HL-60/S4 treated with retinoic acid at 250 ng/mL for 4 days and 3 days (cell line): ENCODE data around the gene COG7.
"Not testable (repeated sequence)": the region's sequence is repeated elsewhere in the genome, so short reads cannot be mapped to it uniquely, and the experiment has no call there.

Source experiments
- in situ Hi-C: fragments of 300-500 bp; cut with MboI; formaldehyde crosslinking; loops from 2 replicates; pipeline ENCODE4 v1.7.0; 2022; ENCODE audit warnings: low sequenced_read_pairs

Gene COG7

GRCh38 chr16:23476289-23476688 lies 23.3 kb upstream of the COG7 start:
- in situ Hi-C loops = no loop called here

- in situ Hi-C loops = no loop called here
These were observed 16.8 kb upstream of the COG7 start for GRCh38 chr16:23469814-23470213.

- in situ Hi-C loops = no loop called here
These were observed 13.3 kb upstream of the COG7 start for GRCh38 chr16:23466162-23466885.

GRCh38 chr16:23465179-23465578 lies 12.2 kb upstream of the COG7 start:
- in situ Hi-C loops = no loop called here

- in situ Hi-C loops = no loop called here
These were observed 11.2 kb upstream of the COG7 start for GRCh38 chr16:23464196-23464595.

- in situ Hi-C loops = not testable (repeated sequence)
These were observed 10.0 kb upstream of the COG7 start for GRCh38 chr16:23462994-23463393.

GRCh38 chr16:23453338-23454052 lies 506 bp upstream of the COG7 start:
- in situ Hi-C loops = no loop called here

GRCh38 chr16:23452221-23452571 lies 793 bp downstream of the COG7 start:
- in situ Hi-C loops = no loop called here

GRCh38 chr16:23448392-23448791 lies 4.6 kb downstream of the COG7 start:
- in situ Hi-C loops = loop anchor here (10.0 kb wide), 1 partner anchor 64 kb away; no protein-coding TSS in a partner anchor

GRCh38 chr16:23437542-23437941 lies 15.4 kb downstream of the COG7 start:
- in situ Hi-C loops = loop anchor here (10.0 kb wide), 1 partner anchor 243 kb away; no protein-coding TSS in a partner anchor

GRCh38 chr16:23436951-23437350 lies 16.0 kb downstream of the COG7 start:
- in situ Hi-C loops = loop anchor here (10.0 kb wide), 1 partner anchor 242 kb away; no protein-coding TSS in a partner anchor

- in situ Hi-C loops = loop anchor here (10.0 kb wide), 1 partner anchor 241 kb away; no protein-coding TSS in a partner anchor
These were observed 17.5 kb downstream of the COG7 start for GRCh38 chr16:23435500-23435899.

- in situ Hi-C loops = loop anchor here (10.0 kb wide), 1 partner anchor 240 kb away; no protein-coding TSS in a partner anchor
These were observed 18.6 kb downstream of the COG7 start for GRCh38 chr16:23434380-23434779.

- in situ Hi-C loops = loop anchor here (10.0 kb wide), 1 partner anchor 239 kb away; no protein-coding TSS in a partner anchor
These were observed 19.6 kb downstream of the COG7 start for GRCh38 chr16:23433261-23433920.

- in situ Hi-C loops = loop anchor here (10.0 kb wide), 1 partner anchor 238 kb away; no protein-coding TSS in a partner anchor
These were observed 20.5 kb downstream of the COG7 start for GRCh38 chr16:23432176-23433128.

- in situ Hi-C loops = loop anchor here (10.0 kb wide), 1 partner anchor 64 kb away; no protein-coding TSS in a partner anchor
These were observed 24.6 kb downstream of the COG7 start for GRCh38 chr16:23428351-23428750.

- in situ Hi-C loops = loop anchor here (10.0 kb wide), 1 partner anchor 60 kb away; no protein-coding TSS in a partner anchor
These were observed 28.6 kb downstream of the COG7 start for GRCh38 chr16:23424292-23424958.

GRCh38 chr16:23423496-23424049 lies 29.4 kb downstream of the COG7 start:
- in situ Hi-C loops = loop anchor here (10.0 kb wide), 1 partner anchor 59 kb away; no protein-coding TSS in a partner anchor

- in situ Hi-C loops = loop anchor here (10.0 kb wide), 1 partner anchor 55 kb away; no protein-coding TSS in a partner anchor
These were observed 33.0 kb downstream of the COG7 start for GRCh38 chr16:23420011-23420410.
